ENCODE measurements around the gene SLC1A3. TPM values are rescaled to one million over a fixed set of nuclear protein-coding genes. Genes with fewer than 3 reads are reported as not detected.

SLC1A3 gene
- total RNA-seq, 3 donors from 2014 or later (not counting 1 experiment from before 2014, with no cell fraction given): 1.1 TPM; not detected in 2

- WGBS (ENCODE audit: insufficient coverage): 80% methylated on average over 8 of the region's 8 CpGs
- no peak overlapping the region for H3K4me3 ChIP-seq (ENCODE audit: low read length)
- Mint-ChIP-seq H3K27me3 (ENCODE audit: low read depth in 2 of 2) (no peaks in the 10 kb centered on the region), H3K9me3 (no peaks in the 10 kb centered on the region), H3K4me1 (no peaks in the 10 kb centered on the region), H3K27ac (no peak overlapping the region), H3K36me3 (no peaks in the 10 kb centered on the region), H3K4me3 (no peak overlapping the region)
- intact Hi-C loops (cut with micrococcal nuclease): no loop called here
- H3K27me3 ChIP-seq (ENCODE audit: control insufficient read depth, insufficient read depth, low read length): no peaks in the 10 kb centered on the region
- no peaks in the 10 kb centered on the region for H3K9me3 ChIP-seq (ENCODE audit: control insufficient read depth, insufficient read depth, low read length)
- no peak for DNase-seq
- TF ChIP-seq, protein P1, sequence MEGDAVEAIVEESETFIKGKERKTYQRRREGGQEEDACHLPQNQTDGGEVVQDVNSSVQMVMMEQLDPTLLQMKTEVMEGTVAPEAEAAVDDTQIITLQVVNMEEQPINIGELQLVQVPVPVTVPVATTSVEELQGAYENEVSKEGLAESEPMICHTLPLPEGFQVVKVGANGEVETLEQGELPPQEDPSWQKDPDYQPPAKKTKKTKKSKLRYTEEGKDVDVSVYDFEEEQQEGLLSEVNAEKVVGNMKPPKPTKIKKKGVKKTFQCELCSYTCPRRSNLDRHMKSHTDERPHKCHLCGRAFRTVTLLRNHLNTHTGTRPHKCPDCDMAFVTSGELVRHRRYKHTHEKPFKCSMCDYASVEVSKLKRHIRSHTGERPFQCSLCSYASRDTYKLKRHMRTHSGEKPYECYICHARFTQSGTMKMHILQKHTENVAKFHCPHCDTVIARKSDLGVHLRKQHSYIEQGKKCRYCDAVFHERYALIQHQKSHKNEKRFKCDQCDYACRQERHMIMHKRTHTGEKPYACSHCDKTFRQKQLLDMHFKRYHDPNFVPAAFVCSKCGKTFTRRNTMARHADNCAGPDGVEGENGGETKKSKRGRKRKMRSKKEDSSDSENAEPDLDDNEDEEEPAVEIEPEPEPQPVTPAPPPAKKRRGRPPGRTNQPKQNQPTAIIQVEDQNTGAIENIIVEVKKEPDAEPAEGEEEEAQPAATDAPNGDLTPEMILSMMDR (IDR thresholded peaks at IDR 0.05): no peak
- no peak for ATAC-seq
- no peaks in the 10 kb centered on the region for H3K4me1 ChIP-seq (ENCODE audit: control insufficient read depth, insufficient read depth, low read length)
- no peak overlapping the region for H3K27ac ChIP-seq (ENCODE audit: low read length)
- H3K36me3 ChIP-seq (ENCODE audit: control insufficient read depth, insufficient read depth, low read length): no peaks in the 10 kb centered on the region
These were observed 73.0 kb downstream of the SLC1A3 start for GRCh38 chr5:36679221-36679989.

GRCh38 chr5:36680066-36680465 is 73.7 kb downstream of the SLC1A3 start:
- H3K4me3 Mint-ChIP-seq: no peak overlapping the region
- Histone ChIP-seq H3K4me1 (ENCODE audit: control insufficient read depth, insufficient read depth, low read length) (no peaks in the 10 kb centered on the region), H3K9me3 (ENCODE audit: control insufficient read depth, insufficient read depth, low read length) (no peaks in the 10 kb centered on the region), H3K36me3 (ENCODE audit: control insufficient read depth, insufficient read depth, low read length) (no peaks in the 10 kb centered on the region), H3K27me3 (ENCODE audit: control insufficient read depth, insufficient read depth, low read length) (no peaks in the 10 kb centered on the region), H3K27ac (ENCODE audit: low read length) (no peak overlapping the region), H3K4me3 (ENCODE audit: low read length) (no peak overlapping the region)
- TF ChIP-seq, protein P1 (IDR thresholded peaks at IDR 0.05): no peak
- H3K27me3 Mint-ChIP-seq (ENCODE audit: low read depth in 2 of 2): no peaks in the 10 kb centered on the region
- no peak for DNase-seq
- H3K9me3 Mint-ChIP-seq: no peaks in the 10 kb centered on the region
- intact Hi-C loops (cut with micrococcal nuclease): no loop called here
- 88% methylated on average over 6 of the region's 7 CpGs for WGBS (ENCODE audit: insufficient coverage)
- no peaks in the 10 kb centered on the region for H3K36me3 Mint-ChIP-seq
- no peak for ATAC-seq
- no peak overlapping the region for H3K27ac Mint-ChIP-seq
- no peaks in the 10 kb centered on the region for H3K4me1 Mint-ChIP-seq

- no peak for ATAC-seq
- H3K4me3 ChIP-seq (ENCODE audit: low read length): no peak overlapping the region
- H3K4me1 ChIP-seq (ENCODE audit: control insufficient read depth, insufficient read depth, low read length): no peaks in the 10 kb centered on the region
- H3K27me3 ChIP-seq (ENCODE audit: control insufficient read depth, insufficient read depth, low read length): no peaks in the 10 kb centered on the region
- no peaks in the 10 kb centered on the region for H3K9me3 ChIP-seq (ENCODE audit: control insufficient read depth, insufficient read depth, low read length)
- Mint-ChIP-seq H3K9me3 (no peaks in the 10 kb centered on the region), H3K27me3 (ENCODE audit: low read depth in 2 of 2) (no peaks in the 10 kb centered on the region), H3K4me3 (no peak overlapping the region), H3K27ac (no peak overlapping the region), H3K4me1 (no peaks in the 10 kb centered on the region), H3K36me3 (no peaks in the 10 kb centered on the region)
- no peaks in the 10 kb centered on the region for H3K36me3 ChIP-seq (ENCODE audit: control insufficient read depth, insufficient read depth, low read length)
- H3K27ac ChIP-seq (ENCODE audit: low read length): no peak overlapping the region
- intact Hi-C loops (cut with micrococcal nuclease): no loop called here
- TF ChIP-seq, protein P1 (IDR thresholded peaks at IDR 0.05): no peak
- WGBS (ENCODE audit: insufficient coverage): 9% methylated on average over 1 of the region's 1 CpG
- DNase-seq: no peak
These were observed 75.3 kb downstream of the SLC1A3 start for GRCh38 chr5:36681711-36682110.

DNA sequence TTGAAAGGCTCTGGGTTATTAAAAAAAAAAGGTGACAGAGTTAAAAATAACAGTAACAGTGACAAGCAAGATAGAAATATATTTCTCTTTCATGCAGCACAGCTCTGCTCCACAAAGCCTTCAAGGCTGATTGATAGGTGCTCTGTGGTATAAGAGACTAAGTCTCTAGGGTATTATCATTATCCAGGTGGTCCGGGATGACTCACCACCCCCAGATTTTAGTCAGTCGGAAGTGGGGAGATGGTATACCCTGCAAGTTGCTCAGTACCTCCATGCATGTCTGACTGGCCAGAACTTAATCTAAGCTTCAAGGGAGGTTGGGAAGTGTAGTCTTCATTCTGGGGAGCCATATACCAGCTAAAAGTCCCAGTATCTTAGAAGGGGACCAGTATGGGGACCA is 76.1 kb downstream of the SLC1A3 start:
- no peak overlapping the region for H3K4me3 Mint-ChIP-seq
- intact Hi-C loops (cut with micrococcal nuclease): no loop called here

More for the DNA sequence above, 76.1 kb downstream of the SLC1A3 start:
- H3K27ac ChIP-seq (ENCODE audit: low read length): no peak overlapping the region
- H3K27ac Mint-ChIP-seq: no peak overlapping the region
- no peaks in the 10 kb centered on the region for H3K4me1 Mint-ChIP-seq
- DNase-seq (no peak), ATAC-seq (no peak)
- H3K4me1 ChIP-seq (ENCODE audit: control insufficient read depth, insufficient read depth, low read length): no peaks in the 10 kb centered on the region
- H3K27me3 Mint-ChIP-seq (ENCODE audit: low read depth in 2 of 2): no peaks in the 10 kb centered on the region
- H3K27me3 ChIP-seq (ENCODE audit: control insufficient read depth, insufficient read depth, low read length): no peaks in the 10 kb centered on the region
- H3K9me3 Mint-ChIP-seq: no peaks in the 10 kb centered on the region
- H3K36me3 ChIP-seq (ENCODE audit: control insufficient read depth, insufficient read depth, low read length): no peaks in the 10 kb centered on the region
- TF ChIP-seq, protein P1 (IDR thresholded peaks at IDR 0.05): no peak
- H3K36me3 Mint-ChIP-seq: no peaks in the 10 kb centered on the region
- WGBS (ENCODE audit: insufficient coverage): 89% methylated on average over 2 of the region's 2 CpGs
- no peak overlapping the region for H3K4me3 ChIP-seq (ENCODE audit: low read length)
- no peaks in the 10 kb centered on the region for H3K9me3 ChIP-seq (ENCODE audit: control insufficient read depth, insufficient read depth, low read length)

All from natural killer cell (primary cell).